GM19351 (cell line): ENCODE measurements around the gene KRTAP2-2.
"Not testable (repeated sequence)": the region's sequence is repeated elsewhere in the genome, so short reads cannot be mapped to it uniquely, and the experiment has no call there.

ENCODE experiments used
- ATAC-seq: cut with Tn5 transposase; IDR thresholded peaks from one replicate; pipeline ENCODE4 v1.9.1; 2021; ENCODE audit warnings: mild to moderate bottlenecking, moderate library complexity; ENCODE audit not compliant: unreplicated experiment

Gene KRTAP2-2

DNA sequence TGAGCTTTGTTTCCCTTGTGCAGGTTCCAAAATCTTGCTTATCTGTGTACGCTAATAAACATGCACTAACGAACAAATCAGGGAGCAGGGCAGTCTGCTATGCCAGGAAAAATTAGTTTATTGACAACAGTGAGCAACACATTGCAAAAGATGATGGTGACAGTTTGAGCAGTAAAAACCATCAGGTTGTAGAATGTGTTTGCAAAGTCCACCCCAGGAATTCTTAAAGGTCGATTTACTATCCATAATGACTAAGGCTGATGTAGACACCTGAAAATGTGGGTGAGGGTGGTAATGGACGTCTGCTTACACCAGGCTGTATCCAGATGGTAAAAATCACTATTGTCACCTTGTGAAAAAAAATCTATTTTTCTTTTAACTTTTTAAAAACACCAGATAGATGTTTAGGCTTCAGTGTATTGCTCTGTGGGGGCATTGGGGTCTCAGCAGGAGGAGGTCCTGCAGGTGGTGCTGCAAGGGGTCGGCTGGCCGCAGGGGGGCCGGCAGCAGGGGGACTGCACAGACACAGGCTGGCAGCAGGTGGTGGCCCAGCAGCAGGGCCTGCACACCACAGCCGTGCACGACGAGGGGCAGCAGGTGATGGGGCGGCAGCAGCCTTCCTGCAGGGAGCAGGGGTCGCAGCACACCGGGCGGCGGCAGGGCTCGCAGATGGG is 10.1 kb upstream of the KRTAP2-2 start:
- not testable (repeated sequence) for ATAC-seq

DNA sequence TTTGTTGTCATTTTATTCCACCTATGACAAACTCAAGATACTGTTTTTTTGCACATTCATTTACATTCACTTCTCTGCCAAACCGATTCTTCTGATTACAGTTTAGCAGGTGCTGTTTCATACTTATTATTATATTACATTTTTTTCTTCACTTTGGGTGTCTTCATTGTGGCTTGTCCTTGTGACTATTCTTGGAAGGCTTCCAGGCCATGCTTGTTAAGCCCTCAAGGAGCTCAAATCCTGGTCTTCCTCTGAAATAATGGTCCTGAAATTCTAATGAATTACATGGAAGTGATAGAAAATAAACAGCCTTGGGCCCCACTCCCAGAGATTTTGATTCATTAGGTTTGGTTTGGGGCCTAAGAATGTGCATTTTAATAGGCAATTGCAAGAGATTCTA is 9.3 kb upstream of the KRTAP2-2 start:
- no peak for ATAC-seq

DNA sequence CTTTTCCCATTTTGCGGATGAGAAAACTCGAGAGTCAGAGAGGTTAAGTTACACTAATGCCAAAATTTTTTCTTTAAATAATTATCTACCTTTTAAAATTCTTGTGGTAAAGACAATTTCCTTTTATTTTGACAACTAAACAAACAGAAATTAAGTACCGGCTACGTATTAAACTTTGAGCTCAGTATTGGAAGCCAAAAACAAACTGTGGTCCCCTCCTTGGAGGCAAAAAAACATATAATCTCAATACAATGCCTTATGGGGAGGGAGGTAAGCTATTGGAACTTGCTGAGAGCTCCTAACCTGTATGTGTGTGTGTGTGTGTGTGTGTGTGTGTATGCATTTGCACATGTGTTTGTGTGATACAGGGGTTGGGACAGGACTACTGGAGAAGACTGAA is 8.4 kb upstream of the KRTAP2-2 start:
- no peak for ATAC-seq

DNA sequence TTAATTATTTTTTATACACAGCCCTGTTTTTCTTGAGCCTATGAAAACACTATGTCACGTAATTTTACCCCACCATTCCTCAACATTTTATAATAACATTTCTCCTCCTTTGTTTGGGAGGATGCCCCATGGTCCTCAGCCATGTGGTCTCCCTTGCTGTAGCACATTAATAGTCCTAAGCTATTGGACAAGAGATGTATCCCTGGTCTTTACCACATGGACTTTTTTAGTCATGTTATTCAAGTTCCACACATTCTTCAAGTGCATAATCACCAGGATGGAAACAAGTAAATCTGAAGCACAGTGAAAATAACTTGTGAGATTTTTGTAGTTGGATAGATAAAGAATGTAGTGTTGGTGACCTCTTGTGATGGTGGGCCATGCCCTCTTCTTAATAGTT is 6.9 kb upstream of the KRTAP2-2 start:
- no peak for ATAC-seq

DNA sequence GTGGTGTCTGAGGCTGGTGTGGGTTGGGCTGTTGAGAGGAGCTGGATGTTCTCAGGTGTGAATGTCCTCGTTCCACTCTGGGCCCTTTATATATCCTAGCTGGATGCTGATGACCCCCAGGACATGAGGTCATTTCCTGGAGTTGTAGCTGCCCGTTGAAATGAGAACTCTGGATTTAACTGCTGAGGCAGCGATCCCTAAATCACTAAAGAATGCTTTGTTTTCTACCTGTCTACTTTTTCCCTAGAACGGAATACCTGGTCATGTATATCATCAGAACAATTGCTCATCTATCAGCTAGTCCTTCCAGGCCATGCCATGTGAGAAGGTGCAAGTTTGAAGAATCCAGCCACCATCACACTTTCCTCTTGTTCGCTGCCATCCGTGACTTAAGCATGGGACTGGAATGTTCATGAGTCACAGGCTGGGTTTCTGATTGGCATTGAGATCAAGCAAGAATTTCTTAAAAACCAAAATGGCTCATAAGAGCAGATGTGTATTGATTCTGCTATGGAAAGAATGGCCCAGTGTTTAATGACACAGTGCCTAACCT is 5.1 kb upstream of the KRTAP2-2 start, which contains the start of gene KRTAP2-3:
TSS of gene KRTAP2-3 (minus strand) at position 63 of the 553 bp plus-strand sequence. CDS start 64 bp downstream, outside the sequence.
- no peak for ATAC-seq

DNA sequence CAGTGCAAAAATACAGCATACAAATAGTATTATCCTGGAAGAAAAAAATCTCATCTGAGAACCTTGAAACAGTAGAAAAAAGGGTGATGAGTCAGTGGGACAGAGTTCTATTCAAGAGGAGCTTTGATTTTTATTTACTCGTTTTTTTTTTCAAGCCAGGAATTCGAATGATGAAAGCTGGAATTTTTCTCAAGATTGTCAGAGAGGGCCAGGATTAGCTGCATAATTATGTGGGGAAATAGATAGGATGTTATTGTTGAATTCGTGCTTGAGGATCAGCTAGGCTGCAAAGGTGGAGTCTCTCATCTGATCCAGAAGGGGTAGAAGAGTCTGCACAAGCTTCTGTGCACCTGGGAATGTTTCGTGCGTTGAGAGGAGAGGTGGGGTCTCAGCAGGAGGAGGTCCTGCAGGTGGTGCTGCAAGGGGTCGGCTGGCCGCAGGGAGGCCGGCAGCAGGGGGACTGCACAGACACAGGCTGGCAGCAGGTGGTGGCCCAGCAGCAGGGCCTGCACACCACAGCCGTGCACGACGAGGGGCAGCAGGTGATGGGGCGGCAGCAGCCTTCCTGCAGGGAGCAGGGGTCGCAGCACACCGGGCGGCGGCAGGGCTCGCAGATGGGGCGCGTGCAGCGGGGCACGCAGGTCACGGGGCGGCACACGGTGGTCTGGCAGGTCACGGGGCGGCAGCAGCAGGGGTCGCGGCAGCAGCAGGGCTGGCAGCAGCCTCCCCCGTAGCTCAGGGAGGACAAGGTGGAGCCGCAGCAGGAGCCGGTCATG is 4.4 kb upstream of the KRTAP2-2 start:
- ATAC-seq = not testable (repeated sequence)

DNA sequence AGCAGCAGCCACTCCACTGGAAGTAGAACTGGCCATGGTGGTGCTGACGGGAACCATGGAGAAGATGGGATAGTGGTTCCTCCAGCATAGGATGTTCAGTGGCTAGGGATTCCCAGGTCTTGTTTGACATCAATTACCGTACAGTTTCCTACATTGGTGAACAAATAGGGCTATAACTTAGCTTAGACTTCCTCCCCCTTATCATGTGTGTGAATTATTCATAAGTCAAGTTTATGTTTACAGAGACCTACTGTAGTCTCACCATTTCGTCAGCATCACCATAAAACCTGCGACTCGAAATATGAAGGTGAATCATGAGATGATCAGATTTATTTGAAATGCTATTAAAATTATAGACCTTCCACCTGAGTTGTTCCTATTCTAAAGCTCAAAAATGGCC is 3.7 kb upstream of the KRTAP2-2 start:
- ATAC-seq = no peak

DNA sequence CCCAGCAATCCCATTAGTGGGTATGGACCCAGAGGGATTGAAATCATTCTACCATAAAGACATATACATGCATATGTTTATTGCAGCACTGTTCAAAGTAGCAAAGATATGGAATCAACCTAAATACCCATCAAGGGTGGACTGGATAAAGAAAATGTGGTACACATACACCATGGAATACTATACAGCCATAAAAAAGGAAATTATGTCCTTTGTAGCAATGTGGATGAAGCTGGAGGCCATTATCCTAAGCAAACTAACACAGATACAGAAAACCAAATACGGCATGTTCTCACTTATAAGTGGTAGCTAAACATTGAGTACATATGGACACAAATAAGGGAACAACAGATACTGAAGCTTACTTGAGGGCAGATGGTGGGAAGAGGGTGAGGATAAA is 2.5 kb upstream of the KRTAP2-2 start:
- ATAC-seq = no peak

DNA sequence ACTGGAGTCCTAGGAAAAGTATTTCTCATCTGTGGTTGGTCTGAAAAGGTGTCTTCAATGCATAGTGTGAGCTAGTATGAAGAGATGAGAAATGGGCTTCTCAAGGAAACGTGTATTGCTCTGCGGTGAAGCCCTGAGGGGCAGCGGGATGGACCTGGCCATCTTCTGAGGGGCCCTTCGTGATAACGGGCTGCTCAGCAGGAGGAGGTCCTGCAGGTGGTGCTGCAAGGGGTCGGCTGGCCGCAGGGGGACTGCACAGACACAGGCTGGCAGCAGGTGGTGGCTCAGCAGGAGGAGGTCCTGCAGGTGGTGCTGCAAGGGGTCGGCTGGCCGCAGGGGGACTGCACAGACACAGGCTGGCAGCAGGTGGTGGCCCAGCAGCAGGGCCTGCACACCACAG is 474 bp downstream of the KRTAP2-2 start:
- ATAC-seq = not testable (repeated sequence)

DNA sequence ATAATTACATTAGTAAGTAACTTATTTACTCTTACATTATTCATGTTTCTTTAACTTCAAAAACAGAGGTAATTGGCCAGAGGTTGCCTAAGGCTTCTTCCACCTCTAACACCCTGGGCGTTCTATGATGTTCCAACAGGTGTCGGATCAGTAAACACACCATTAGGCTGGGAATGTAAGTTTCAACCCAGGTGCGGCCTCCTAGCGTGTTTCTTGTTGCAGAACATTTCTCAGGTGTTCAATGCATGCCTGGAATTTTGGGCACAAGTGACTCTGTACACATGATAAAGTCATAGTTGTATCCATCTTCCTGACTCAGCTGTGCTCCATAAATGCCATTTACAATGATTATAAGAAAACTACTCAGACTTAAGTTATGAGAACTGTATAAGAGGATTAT is 1.0 kb downstream of the KRTAP2-2 start:
- no peak for ATAC-seq

DNA sequence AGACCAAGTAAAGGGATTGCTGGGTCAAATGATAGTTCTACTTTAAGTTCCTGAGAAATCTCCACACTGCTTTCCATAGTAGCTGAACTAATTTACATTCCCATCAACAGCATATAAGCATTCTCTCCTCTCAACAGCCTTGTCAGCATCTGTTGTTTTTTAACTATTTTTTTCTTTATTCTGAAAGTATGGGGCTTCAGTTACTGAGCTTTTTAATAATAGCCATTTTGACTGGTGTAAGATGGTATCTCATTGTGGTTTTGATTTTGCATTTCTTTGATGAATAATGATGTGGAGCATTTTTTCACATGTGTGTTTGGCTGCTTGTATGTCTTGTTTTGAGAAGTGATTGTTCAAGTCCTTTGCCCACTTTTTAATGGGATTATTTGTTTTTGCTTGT is 2.5 kb downstream of the KRTAP2-2 start:
- no peak for ATAC-seq

DNA sequence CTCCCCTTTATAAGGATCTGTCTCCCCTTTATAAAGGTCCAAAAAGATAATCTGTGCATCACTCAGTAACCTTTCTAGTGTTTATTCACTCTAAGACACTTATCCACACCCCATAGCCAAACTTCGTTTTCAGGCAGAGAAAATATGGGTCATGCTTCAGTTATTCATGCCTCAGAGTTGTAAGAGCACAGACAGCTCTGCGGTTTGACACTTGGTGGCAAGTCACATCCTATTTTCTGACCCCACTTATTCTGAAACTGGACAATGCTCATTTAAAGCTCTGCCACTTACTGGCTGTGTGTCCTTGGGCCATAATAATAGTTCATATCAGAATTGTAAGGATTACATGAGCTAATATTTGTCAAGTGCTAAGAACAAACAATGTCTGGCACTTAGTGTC is 5.9 kb downstream of the KRTAP2-2 start:
- no peak for ATAC-seq

DNA sequence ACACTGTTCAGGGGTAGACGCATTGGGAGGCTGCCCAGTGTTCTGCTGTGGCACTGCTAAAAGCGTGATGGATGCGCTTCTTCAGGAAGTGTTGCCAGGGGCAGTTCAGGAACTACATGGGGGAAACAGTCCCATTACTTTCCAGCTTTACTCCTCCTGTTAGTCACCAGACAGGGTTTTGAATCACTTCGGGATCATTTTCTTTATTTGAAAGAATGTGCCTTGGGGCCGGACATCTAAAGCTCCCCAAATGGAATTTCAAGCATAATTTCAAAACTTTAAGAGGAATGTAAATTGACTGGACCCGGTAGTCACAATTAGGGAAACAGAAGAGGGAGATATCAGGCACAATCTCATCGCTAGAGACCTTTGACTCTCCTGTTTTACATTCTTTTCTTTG is 6.6 kb downstream of the KRTAP2-2 start:
- ATAC-seq = no peak

DNA sequence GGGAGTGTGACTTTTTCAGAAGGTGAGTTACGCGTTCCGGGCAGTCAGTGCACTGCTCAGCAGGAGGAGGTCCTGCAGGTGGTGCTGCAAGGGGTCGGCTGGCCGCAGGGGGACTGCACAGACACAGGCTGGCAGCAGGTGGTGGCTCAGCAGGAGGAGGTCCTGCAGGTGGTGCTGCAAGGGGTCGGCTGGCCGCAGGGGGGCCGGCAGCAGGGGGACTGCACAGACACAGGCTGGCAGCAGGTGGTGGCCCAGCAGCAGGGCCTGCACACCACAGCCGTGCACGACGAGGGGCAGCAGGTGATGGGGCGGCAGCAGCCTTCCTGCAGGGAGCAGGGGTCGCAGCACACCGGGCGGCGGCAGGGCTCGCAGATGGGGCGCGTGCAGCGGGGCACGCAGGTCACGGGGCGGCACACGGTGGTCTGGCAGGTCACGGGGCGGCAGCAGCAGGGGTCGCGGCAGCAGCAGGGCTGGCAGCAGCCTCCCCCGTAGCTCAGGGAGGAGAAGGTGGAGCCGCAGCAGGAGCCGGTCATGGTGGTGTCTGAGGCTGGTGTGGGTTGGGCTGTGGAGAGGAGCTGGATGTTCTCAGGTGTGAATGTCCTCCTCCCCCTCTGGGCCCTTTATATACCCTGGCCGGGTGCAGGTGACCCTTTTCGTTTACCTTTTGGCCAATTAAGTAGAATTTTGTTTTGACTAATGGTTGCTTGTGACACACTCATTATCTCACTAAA is 8.1 kb downstream of the KRTAP2-2 start, which contains the start of gene KRTAP2-1:
TSS of gene KRTAP2-1 (minus strand) at position 582 of the 731 bp plus-strand sequence. CDS start at position 533, 49 bp downstream.
- ATAC-seq = not testable (repeated sequence)

DNA sequence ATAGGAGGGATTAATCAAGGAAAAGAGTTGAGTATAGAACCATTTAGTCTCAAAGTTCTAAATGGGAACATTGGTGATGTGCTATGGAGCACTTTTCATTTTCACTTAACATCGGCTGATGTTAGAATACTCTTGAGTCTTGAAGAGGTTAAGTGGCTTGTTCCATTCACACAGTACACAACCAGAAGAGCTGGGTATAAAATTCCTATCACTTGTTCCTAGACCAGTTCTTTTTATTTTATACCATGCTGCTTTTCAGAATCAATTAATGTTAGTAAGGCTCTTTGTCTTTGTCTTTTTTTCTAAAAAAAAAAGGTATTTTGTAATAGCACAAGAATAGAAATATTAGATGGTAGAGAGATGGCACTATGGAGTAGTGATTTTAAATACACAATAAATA is 12.1 kb downstream of the KRTAP2-2 start:
- no peak for ATAC-seq

DNA sequence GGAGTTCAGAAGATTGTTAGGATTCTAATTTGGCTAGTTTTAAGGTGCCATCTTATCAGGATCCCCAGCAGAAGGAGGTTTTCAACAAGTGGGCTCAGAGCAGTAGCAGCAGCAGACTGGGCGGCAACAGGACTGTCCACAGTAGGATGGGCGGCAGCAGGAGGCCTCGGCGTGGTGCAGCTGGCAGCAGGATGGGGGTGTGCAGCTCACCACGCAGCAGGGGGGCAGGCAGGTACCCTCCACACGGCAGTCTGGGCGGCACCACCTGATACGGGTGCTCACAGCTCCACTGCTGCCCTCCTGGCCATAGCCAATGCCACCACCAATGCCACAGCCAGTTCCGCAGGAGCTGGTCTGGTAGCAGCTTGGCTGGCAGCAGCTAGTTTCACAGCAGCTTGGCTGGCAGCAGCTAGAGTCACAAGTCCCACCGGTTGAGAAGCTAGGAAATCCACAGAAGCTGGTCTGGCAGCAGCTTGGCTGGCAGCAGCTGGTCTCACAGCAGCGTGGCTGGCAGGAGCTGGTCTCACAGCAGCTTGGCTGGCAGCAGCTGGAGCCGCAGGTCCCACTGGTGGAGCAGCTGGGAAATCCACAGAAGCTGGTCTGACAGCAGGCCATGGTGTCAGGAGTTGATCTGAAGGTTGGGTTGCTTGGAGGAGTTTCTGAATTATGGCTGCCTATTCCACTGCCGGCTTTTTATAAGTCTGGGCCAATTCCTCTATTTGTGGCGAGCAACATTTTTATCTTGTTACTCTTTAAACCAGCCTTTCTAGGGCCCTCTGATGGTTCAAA is 14.1 kb downstream of the KRTAP2-2 start, which contains the start of gene KRTAP1-1:
TSS of gene KRTAP1-1 (minus strand) at position 668 of the 789 bp plus-strand sequence. CDS start at position 615, 53 bp downstream.
- ATAC-seq = not testable (repeated sequence)

DNA sequence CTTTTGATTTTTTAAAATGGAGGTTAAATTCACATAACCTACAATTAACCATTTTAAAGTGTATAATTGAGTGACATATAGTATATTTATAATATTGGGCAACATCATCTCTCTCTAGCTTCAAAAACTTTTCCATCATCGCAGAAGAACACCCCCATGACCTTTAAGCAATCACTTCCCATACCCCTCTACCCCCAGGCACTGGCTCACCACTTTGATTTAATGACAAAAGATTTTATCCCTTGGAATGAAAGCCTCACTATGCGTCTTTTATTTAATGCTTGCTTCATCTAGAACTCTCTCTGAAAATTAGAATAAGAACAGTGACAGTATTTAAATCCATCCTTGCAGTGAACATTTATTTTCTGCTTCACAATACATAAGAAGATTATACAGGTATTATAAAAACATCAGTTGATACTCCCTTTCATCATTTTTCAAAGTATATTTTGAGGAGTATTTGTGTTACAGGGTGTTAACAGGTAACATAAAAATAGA is 17.1 kb downstream of the KRTAP2-2 start:
- ATAC-seq = no peak

DNA sequence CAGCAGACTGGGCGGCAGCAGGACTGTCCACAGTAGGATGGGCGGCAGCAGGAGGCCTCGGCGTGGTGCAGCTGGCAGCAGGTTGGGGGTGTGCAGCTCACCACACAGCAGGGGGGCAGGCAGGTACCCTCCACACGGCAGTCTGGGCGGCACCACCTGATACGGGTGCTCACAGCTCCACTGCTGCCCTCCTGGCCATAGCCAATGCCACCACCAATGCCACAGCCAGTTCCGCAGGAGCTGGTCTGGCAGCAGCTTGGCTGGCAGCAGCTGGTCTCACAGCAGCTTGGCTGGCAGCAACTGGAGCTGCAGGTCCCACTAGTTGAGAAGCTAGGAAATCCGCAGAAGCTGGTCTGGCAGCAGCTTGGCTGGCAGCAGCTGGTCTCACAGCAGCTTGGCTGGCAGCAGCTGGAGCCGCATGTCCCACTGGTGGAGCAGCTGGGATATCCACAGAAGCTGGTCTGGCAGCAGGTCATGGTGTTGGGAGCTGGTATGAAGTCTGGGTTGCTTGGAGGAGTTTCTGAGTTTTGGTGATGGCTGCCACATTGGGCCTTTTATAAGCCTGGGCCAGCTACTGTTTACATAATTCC is 20.6 kb downstream of the KRTAP2-2 start, which contains the start of gene KRTAP1-3:
TSS of gene KRTAP1-3 (minus strand) at position 529 of the 590 bp plus-strand sequence. CDS start at position 476, 53 bp downstream.
- ATAC-seq = not testable (repeated sequence)

DNA sequence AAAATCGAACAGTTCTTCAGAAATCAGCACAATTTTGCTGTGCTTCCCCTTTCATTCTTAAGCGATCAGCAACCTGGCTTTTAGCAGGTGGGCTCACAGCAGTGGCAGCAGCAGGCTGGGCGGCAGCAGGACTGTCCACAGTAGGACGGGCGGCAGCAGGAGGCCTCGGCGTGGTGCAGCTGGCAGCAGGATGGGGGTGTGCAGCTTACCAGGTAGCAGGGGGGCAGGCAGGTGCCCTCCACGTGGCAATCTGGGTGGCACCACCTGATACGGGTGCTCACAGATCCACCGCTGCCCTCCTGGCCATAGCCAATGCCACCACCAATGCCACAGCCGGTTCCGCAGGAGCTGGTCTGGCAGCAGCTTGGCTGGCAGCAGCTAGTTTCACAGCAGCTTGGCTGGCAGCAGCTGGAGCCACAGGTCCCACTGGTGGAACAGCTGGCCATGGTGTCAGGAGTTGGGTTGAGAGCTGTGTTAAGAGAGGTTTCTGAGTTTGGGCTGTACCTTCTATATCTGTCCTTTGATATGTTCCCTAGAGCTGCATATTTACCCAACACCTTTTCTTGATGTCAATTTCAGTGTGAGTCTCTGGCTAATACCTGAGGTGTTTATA is 25.3 kb downstream of the KRTAP2-2 start, which contains the start of gene KRTAP1-4:
TSS of gene KRTAP1-4 (minus strand) at position 563 of the 613 bp plus-strand sequence. CDS start at position 446, 117 bp downstream.
- ATAC-seq = no peak
